Activated CD8-positive, alpha-beta memory T cell treated with anti-CD3 and anti-CD28 coated beads for 48 hours (primary cell): ENCODE data around the gene MYLK2.

Experiments
- DNase-seq, 3 experiments: peaks; one replicate each; pipeline ENCODE4 v3.0.0-alpha.2; 2020; ENCODE audit warnings: low read depth in 2 of 3, low spot score in 2 of 3

The MYLK2 gene

GRCh38 chr20:31835554-31835953 is 16.4 kb downstream of the MYLK2 start:
- no peak for DNase-seq

GRCh38 chr20:31835977-31836852 is 17.1 kb downstream of the MYLK2 start:
- peak in 1 of 3 experiments; percentile 28 for DNase-seq

- DNase-seq: no peak
Observed at GRCh38 chr20:31836853-31837608, 17.9 kb downstream of the MYLK2 start.

GRCh38 chr20:31837896-31838397 is 18.8 kb downstream of the MYLK2 start:
- DNase-seq: no peak

- DNase-seq: no peak
Observed at GRCh38 chr20:31838646-31839292, 19.6 kb downstream of the MYLK2 start.

- DNase-seq: no peak
Observed at GRCh38 chr20:31839782-31840487, 20.8 kb downstream of the MYLK2 start.

GRCh38 chr20:31840906-31841816 is 22.0 kb downstream of the MYLK2 start:
- no peak for DNase-seq

- no peak for DNase-seq
Observed at GRCh38 chr20:31841928-31842327, 22.8 kb downstream of the MYLK2 start.

GRCh38 chr20:31842471-31843157 is 23.5 kb downstream of the MYLK2 start:
- no peak for DNase-seq

GRCh38 chr20:31843288-31843687 is 24.1 kb downstream of the MYLK2 start:
- DNase-seq: no peak

GRCh38 chr20:31843881-31844280 is 24.7 kb downstream of the MYLK2 start:
- DNase-seq: no peak

- no peak for DNase-seq
Observed at GRCh38 chr20:31844737-31845299, 25.7 kb downstream of the MYLK2 start.

- no peak for DNase-seq
Observed at GRCh38 chr20:31845300-31845863, 26.2 kb downstream of the MYLK2 start, which contains the start of gene FOXS1. Gene FOXS1, minus strand, starts transcription at chr20:31845604. Its CDS starts 62 bp downstream, at chr20:31845542.

- DNase-seq: no peak
Observed at GRCh38 chr20:31846793-31847138, 27.6 kb downstream of the MYLK2 start.

GRCh38 chr20:31848088-31848999 is 29.2 kb downstream of the MYLK2 start:
- no peak for DNase-seq

- no peak for DNase-seq
Observed at GRCh38 chr20:31849306-31849930, 30.3 kb downstream of the MYLK2 start.
